HCT116 (cell line): ENCODE data around the gene FCHSD2.

Source experiments
- ELF1 ChIP-seq: IDR thresholded peaks from 2 replicates; pipeline ENCODE4 v1.6.1; 2012; ENCODE audit warnings: low read depth, borderline replicate concordance
- JUND ChIP-seq: IDR thresholded peaks from 2 replicates; pipeline ENCODE4 v1.6.1; 2012
- POLR2A ChIP-seq: IDR thresholded peaks from 2 replicates; pipeline ENCODE4 v1.7.0; 2011; ENCODE audit warnings: borderline replicate concordance; ENCODE audit not compliant: insufficient read depth, insufficient read length; ENCODE audit errors: extremely low read depth
- POLR2AphosphoS5 ChIP-seq: IDR thresholded peaks from 2 replicates; pipeline ENCODE4 v1.6.1; 2011; ENCODE audit warnings: mild to moderate bottlenecking, low read depth, low read length, moderate library complexity
- YY1 ChIP-seq: IDR thresholded peaks from 2 replicates; pipeline ENCODE4 v1.6.1; 2011; ENCODE audit warnings: low read length, low read depth, moderate library complexity, mild to moderate bottlenecking; ENCODE audit not compliant: insufficient replicate concordance; ENCODE audit errors: extremely low read depth
- ZFX ChIP-seq: fragments of 450-650 bp; IDR thresholded peaks from 2 replicates; pipeline ENCODE4 v1.6.1; 2017
- ZNF274 ChIP-seq: fragments of 200-500 bp; sonication (Bioruptor generic); IDR thresholded peaks from 2 replicates; pipeline ENCODE4 v1.6.1; 2014; ENCODE audit warnings: mild to moderate bottlenecking, low read depth, low read length, inconsistent platforms
- TF ChIP-seq, protein P1 (sequence below): IDR thresholded peaks from 2 replicates; pipeline ENCODE4 v1.6.1; 2012; ENCODE audit warnings: low read depth
- TF ChIP-seq, protein P2 (sequence below), 3 experiments: fragments of 200-600 bp in 1 of 3; sonication (generic) in 1 of 3; IDR thresholded peaks in 2 of 3; conservative IDR thresholded peaks in 1 of 3; 2 replicates each; pipeline ENCODE4 v1.5.1; 2012 to 2017; ENCODE audit warnings: low read depth in 2 of 3, low read length in 2 of 3, antibody characterized with exemption in 1 of 3, borderline replicate concordance in 1 of 3, control low read depth in 1 of 3, mild to moderate bottlenecking in 1 of 3, mixed read lengths in 1 of 3, mixed run types in 1 of 3, moderate library complexity in 1 of 3; ENCODE audit not compliant: insufficient read depth in 1 of 3

DNA sequence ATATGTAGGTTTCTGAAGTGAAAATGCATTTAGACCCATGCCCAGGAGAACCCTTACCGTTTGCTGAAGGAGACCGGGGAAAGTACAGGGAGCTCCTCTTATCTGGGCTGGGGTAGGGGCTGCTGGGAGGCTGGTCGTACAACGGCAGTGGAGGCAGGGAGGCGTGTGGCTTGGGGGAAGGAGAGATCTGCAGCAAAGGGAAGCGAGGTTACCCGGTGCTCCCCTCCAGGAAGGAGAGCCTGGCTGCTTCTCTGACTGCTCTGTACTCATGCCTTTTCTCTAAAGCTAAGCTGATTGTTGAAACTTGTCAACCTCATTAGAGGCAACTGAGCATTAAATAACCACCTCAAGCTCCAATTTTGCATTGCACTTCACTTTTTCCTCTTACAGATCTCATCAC is 300.7 kb downstream of the FCHSD2 start:
- TF ChIP-seq POLR2AphosphoS5 (no peak), ZNF274 (no peak), YY1 (no peak), POLR2A (no peak), JUND (no peak), ELF1 (no peak), ZFX (no peak)
- TF ChIP-seq, protein P1, sequence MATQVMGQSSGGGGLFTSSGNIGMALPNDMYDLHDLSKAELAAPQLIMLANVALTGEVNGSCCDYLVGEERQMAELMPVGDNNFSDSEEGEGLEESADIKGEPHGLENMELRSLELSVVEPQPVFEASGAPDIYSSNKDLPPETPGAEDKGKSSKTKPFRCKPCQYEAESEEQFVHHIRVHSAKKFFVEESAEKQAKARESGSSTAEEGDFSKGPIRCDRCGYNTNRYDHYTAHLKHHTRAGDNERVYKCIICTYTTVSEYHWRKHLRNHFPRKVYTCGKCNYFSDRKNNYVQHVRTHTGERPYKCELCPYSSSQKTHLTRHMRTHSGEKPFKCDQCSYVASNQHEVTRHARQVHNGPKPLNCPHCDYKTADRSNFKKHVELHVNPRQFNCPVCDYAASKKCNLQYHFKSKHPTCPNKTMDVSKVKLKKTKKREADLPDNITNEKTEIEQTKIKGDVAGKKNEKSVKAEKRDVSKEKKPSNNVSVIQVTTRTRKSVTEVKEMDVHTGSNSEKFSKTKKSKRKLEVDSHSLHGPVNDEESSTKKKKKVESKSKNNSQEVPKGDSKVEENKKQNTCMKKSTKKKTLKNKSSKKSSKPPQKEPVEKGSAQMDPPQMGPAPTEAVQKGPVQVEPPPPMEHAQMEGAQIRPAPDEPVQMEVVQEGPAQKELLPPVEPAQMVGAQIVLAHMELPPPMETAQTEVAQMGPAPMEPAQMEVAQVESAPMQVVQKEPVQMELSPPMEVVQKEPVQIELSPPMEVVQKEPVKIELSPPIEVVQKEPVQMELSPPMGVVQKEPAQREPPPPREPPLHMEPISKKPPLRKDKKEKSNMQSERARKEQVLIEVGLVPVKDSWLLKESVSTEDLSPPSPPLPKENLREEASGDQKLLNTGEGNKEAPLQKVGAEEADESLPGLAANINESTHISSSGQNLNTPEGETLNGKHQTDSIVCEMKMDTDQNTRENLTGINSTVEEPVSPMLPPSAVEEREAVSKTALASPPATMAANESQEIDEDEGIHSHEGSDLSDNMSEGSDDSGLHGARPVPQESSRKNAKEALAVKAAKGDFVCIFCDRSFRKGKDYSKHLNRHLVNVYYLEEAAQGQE, result no peak
- TF ChIP-seq, protein P2, sequence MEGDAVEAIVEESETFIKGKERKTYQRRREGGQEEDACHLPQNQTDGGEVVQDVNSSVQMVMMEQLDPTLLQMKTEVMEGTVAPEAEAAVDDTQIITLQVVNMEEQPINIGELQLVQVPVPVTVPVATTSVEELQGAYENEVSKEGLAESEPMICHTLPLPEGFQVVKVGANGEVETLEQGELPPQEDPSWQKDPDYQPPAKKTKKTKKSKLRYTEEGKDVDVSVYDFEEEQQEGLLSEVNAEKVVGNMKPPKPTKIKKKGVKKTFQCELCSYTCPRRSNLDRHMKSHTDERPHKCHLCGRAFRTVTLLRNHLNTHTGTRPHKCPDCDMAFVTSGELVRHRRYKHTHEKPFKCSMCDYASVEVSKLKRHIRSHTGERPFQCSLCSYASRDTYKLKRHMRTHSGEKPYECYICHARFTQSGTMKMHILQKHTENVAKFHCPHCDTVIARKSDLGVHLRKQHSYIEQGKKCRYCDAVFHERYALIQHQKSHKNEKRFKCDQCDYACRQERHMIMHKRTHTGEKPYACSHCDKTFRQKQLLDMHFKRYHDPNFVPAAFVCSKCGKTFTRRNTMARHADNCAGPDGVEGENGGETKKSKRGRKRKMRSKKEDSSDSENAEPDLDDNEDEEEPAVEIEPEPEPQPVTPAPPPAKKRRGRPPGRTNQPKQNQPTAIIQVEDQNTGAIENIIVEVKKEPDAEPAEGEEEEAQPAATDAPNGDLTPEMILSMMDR (IDR thresholded peaks at IDR 0.05 in 2 of 3, conservative IDR thresholded peaks at IDR 0.05 in 1 of 3; ENCODE audit: borderline replicate concordance in 1 of 3, insufficient read depth in 1 of 3, low read depth in 2 of 3, low read length in 2 of 3), result no peak
